Left forelimb (tissue), 1 donor: ENCODE measurements around the gene RYR2.

Experiments used
- DNase-seq: peaks from one replicate; pipeline ENCODE4 v3.0.0-alpha.2; 2018; ENCODE audit warnings: low spot score

The RYR2 gene

DNA sequence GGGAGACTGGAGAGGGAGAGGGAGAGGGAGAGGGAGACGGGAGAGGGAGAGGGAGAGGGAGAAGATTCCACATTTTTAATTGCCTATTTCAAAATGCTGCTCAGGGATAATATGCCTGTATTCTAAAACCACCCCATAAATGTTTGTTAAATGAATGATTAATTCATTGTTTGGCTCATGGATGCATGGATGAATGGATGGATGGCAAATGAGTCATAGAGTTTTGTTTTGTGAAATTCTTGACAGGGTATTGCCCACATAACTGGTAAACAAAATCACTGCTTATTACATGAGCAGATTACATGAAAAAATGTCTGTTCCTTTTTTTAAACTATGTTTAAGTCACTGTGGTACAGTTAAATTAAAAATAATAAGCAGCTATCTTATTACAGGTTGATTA lies 628.3 kb downstream of the RYR2 start:
- DNase-seq = no peak

DNA sequence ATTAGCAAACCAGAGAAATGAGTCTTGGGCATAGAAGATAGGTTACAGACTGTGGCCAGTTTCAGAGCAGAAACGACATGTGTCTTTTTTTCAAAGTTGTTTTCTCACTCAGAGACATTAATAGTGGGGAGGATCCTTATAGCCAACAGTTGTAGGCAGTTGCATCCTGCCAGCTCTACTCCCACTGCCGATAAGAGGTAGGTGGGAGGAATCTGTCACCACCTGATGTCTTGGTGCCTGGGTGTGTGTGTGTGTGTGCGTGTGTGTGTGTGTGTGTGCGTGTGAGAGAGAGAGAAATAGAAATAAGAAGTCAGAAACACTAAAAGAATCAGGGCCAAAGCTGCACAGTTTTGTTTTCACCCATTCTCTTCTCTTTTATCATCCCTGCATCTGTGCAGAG lies 629.3 kb downstream of the RYR2 start:
- no peak for DNase-seq

DNA sequence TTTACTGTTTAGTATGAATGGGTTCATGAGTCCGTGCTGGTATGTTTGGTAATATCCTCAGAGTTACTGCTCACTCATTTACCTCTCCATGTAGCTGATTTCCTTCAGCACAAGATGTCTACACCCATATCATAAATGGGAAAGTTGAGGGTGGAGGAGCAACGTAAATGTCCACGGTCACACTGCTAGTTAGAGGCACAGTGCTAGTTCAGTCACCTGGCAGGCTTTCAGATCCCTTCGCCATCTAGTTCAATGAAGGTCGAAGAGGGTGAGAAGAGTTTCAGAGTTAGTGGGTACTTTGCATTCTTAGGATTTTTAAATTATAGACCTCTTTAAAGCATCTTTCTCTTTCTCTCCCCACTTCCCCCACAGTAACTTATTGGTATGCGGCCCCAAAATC lies 630.0 kb downstream of the RYR2 start:
- no peak for DNase-seq

DNA sequence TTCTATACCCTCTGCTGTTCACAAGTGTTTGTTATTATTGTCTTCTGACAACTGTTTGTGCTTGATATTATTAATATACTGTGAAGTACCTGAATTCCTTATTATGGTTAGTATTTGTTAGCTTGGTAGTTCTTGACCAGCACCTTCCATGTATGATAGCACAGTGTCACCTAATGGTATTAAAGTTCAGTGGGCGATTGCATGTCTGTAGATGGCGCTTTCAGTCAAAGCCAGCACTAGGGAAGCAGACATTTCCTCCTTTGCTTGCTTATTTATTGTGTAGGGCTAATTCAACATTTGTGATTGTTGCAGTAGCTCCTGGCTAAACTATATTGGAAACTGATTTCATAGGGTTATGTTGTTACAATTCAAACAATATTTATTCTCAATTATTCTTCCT lies 630.8 kb downstream of the RYR2 start:
- DNase-seq = no peak

DNA sequence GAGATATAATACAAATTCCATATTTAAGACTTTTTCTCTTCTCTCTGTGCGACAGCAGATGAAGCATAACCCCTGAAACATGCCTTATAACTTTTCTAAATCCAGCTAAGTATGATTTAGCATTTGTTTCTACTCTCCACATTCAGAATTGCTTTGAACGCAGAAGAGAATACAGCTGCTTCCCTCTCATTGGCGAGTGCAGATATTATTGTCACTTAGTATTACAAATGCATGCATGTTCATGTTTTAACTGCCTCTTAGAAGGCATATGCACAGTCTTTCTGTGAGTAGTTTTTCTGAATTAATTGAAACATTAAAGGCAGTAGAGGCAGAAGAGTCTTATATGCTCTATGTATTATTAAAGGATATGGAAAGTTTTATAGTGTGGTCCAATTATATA lies 631.6 kb downstream of the RYR2 start:
- no peak for DNase-seq

DNA sequence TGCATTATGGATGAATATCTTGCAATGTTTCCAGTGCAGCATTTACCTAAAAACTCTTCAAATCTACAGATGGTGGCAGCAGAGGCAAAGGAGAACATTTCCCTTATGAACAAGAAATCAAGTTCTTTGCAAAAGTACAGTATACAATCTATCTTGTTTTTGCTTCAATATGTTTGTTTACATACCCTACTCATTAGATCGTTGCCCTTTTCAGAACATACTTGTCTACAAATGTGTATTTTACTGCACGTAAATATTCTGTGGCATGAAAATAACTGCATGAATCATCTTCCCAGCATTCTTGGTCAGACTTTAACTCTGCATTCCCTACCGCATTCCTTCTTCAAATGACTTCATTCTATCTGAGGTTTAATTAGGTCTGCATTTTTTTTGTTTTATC lies 636.0 kb downstream of the RYR2 start:
- DNase-seq = no peak

DNA sequence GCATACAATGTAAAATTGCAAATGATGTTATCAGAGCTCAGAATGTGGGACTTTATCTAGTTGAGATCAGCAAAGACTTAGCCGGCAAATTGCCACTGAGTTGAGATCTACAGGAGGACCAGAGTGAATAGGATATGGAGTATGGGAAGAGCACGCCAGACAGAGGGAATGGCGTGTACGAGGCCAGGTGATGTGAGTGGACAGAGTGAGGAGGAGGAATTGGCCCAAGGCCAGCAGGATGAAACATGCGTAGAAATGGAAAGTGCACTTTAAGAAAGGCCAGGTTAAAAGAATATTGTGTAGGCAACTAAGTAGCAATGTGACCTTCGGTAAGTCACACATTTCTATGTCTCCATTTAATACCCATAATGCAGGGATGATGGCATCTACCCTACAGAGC lies 637.7 kb downstream of the RYR2 start:
- DNase-seq = no peak

DNA sequence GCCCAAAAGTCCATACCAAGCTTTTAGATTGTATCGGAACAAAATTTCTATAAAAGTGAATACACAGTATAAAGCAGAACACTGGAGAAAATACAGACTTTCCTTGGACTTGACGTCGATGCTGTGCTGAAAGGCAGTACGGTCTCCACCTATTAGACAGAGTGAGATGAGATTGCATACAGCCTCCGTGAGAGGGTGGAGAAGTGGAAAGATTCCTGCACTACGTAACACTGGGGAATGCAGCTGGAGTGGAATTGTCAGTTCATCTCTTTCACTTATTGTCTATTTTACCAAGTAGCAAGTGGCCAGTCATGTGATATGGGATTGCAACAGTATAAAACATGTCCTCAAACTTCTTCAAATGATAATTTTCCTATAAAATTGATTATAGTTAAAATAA lies 639.2 kb downstream of the RYR2 start:
- no peak for DNase-seq

DNA sequence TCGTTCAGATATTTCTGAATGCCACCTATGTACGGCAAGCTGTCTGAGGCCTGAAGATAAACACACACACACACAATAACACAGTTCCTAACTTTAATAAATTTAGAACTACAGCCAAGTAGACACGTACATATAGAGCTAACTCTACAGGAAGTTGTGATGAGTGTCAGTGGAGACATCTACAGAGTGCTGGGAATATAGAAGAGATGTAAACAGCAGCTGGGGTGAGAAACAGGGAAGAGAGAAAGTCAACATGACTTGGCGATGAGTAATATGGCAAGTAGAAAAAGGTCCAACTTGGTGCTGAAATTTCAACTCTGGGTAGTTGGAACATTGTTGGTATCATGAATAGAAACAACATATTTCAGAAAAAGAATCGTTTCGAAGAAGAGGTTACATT lies 642.3 kb downstream of the RYR2 start:
- DNase-seq = no peak

DNA sequence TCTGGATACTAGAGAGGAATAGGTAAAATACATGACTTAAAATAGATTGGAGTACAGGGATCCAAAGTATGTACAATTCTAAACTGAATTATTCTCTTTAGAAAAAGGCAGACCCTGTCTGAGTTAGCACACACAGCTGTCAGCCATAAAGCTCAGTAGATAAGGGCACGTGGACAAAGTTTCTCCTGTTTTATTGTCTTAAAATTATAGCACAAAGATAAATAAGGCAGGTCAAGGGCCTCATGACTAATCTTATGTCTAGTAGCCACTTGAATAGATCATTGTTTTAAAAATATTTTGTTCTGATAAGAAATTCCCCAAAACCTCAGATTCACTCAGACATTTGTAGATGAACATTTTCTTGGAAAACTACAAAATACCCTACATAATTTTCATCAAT lies 643.6 kb downstream of the RYR2 start:
- DNase-seq = no peak

DNA sequence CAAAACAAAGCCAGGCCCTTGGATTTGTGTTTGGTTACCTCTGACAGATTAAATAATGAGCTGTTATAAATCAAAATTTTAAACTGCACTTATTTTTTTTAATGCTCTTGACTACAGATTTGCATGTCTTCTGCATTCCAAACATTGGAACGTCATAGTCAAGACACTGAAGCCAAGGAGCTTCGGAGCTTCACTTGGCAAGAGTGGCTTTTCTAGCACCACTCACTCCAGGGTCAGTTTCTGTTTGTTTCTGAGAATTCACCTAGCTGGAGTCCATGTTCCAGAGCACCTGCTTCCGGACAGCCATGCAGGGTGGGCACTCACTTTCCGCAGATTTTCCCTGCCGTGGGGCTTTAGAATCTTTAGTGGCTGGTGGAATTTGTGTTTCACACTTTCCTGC lies 645.8 kb downstream of the RYR2 start:
- no peak for DNase-seq

DNA sequence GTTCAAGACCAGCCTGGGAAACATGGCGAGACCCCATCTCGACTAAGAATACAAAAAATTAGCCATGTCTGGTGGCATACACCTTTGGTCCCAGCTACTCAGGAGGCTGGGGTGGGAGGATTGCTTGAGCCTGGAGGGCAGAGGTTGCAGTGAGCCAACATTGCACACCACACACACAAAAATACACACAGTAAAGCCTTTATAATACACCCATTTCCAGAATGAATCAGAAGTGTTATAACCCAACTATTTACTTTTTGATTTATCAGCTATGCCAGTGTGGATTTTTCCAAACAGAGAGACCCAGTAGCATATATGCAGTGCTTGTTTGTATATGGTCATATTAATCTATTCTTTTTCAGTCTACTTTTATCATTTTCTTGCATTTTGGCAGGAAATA lies 648.7 kb downstream of the RYR2 start:
- DNase-seq = no peak

DNA sequence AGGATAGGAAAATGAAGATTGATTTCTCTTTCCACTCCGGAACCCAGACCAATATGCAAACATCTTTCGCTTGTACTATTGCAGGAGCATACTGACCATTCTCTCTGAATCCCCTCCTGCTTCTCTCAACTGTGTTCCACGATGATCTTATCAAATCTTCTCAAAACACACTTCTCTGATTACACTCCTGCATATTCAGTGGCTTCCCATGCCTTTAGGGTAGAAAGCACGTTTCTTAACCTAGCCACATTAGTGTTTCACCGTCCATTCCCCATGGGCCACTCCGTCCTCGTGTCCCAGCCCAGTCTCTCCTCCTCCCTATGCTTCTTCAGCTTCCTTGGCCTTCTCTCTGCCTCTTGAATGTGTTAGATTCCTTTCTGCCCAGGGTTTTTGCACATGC lies 650.3 kb downstream of the RYR2 start:
- no peak for DNase-seq

DNA sequence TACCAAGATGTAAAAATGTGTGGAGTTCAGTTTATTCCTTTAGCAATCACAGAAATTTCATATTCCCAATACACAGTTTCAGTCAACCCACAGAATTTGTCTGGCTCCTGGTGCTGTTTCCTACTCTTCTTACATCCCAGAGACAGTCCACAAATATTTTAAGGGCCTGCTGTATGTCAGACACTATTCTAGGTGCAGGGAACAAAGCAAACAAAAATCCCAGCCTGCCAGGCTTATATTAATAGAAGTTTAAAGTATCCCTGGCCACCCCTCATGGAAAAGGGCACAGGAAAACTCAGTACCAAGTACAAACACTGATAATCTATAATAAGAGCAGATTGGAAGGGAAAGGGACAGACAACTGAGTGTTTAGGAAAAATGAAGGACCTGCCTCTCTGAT lies 653.9 kb downstream of the RYR2 start:
- no peak for DNase-seq

DNA sequence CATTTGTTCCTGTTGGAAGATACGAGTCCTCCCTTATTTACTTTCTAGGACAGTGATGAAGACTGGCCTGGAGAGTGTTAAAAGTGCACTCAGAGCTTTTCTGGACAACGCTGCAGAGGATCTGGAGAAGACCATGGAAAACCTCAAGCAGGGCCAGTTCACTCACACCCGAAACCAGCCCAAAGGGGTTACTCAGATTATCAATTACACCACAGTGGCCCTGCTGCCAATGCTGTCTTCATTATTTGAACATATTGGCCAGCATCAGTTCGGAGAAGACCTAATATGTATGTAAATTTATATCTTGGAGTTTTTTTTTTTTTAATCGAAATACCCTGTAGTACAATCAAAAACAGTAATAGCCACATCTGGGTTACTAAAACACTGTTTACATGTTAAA lies 658.2 kb downstream of the RYR2 start:
- no peak for DNase-seq

DNA sequence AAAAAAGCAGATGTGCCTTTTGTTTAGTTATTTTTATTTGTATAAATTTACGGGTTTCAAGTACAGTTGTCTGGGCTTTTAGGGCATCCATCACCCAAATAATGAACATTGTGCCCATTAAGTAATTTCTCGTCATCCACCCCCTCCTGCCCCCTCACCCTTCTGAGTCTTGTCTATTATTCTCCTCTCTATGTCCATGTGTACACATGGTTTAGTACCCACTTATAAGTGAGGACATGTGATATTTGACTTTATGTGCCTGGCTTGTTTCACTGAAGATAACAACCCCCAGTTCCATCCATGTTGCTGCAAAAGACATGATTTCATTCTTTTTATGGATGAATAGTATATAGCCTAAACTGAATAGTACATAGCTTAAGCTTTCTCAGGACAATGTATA lies 659.5 kb downstream of the RYR2 start:
- no peak for DNase-seq

DNA sequence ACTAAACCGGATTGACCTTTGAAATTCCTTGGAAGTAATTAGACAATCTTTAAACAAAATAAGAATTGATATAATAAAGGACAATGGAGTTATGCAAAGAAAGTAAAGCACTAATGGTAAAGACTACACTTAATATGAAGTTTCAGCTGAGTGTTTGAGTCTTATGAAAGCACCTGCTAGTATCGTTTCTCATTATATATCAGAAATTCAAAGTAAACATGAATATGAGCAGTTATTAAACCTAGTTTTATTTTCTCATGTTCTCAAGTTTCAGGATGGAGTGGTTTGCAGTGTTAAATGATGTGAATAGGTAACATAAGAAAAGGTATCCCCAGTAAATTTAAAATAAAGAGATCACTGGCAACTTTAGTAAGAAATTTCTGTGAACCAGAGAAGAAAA lies 660.2 kb downstream of the RYR2 start:
- DNase-seq = no peak

DNA sequence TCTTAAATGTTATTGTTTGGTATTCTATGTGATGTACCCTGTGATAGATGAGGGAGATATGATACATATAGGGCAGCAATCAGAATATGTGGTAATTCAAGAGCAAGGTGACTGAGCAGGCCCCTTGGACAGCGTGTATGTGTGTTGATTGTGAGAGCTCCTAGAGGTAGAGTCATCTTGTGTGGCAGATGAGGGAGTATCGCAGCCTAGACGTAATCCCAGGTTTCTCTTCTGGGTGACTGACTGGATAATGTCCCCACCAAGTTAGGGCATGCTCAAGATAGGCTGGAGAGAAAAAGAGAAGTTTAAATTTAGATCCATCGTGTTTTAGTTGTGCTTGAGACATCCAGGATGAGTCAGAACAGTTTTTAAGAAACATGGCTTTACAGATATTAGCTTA lies 663.5 kb downstream of the RYR2 start:
- no peak for DNase-seq

DNA sequence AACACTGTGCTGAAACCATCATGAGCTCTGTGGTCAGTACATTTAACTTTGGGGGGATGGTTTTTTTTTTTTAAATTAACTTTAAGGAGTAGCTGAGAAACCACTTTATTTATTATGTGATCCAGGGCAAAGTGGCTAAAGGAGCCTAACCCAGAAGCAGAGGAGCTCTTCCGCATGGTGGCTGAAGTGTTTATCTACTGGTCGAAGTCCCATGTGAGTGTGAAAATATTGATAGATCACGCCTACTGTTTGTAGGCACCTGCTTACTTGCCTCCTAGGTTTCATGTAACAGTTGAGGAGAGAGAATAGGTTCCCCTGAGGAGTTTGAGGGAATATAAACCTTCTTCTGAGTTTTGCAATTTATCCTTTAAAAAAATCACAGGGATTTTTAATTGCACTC lies 667.4 kb downstream of the RYR2 start:
- DNase-seq = no peak

DNA sequence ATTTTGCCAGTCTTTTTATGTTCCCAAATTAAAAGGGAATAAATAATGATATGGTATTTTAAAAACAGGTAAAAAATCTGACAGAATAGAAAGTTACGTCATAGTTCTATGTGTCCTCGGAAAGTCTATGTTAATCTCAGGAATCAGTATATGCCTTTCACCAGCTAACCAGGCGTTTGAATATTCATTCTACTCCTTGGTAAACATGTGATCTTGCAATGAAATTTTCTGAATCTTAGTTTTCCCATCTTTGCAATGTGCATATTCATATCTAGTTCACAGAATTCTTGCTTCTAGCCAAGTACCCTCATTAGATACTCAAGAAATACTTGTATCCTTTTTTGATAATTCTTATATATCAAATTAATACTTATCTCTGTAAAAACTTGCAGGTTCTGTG lies 669.3 kb downstream of the RYR2 start:
- DNase-seq = no peak

DNA sequence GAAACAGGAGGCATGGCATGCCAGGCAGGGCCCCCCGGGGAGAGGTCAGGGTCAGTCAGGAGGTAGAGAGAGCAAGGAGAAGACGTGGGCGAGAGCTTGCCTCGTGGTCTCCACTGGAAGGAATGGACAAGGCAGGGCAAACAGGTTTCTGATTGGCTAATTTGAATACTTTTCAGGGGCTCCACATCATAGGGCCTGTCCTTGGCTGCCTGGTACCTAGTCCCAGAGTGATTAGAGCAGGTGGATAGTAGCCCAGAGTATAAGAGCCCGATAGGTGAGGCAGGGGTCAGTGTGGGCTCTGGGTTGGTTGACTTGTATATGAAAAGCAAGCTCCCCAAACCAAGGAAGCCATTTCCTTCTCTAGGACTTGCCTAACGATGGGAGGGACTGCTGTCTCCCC lies 670.1 kb downstream of the RYR2 start:
- no peak for DNase-seq

DNA sequence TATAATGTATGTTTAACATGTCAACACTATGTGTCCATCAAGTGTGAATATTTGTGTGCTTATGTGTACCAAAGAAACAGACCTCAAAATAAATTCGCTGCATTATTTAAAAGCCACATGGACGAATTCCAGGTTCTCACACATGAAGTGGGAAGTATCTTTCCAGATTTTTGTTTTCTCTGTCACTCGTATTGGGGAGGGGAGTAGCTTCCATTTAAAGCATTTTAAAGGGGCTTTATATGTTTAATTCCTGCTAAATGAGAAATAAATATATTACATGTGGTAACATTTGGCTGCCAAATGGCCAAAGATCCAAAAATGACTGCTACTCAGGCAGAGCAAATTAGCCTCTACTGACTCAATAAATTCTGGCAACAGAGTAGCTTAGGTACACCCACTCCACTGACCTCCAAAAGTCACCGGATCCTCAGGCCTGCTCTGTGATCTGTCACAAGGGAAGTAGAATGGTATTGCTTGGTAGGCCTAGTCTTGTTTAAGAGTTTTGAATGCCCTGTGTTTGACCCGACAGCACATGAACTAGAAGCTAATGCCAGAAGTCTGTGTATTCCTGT lies 670.7 kb downstream of the RYR2 start:
- DNase-seq = no peak

DNA sequence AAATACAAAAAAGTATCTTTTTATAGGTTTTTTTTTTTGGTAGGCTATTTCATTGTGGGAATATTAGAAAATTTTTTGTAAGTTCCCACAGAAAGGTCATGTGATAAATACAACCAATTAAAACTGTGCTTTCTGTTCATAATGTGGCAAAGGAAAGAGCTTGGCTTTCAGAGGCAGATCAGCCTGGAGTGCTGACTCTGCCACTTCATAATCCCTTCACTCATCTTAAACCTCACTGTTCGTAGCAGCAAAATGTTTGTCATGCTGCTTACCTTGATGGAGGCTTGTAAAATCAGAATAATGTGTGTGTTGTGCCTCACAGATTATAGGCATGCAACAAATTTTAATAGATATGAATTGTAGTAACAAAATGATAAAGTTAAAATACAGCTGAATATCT lies 671.9 kb downstream of the RYR2 start:
- no peak for DNase-seq

DNA sequence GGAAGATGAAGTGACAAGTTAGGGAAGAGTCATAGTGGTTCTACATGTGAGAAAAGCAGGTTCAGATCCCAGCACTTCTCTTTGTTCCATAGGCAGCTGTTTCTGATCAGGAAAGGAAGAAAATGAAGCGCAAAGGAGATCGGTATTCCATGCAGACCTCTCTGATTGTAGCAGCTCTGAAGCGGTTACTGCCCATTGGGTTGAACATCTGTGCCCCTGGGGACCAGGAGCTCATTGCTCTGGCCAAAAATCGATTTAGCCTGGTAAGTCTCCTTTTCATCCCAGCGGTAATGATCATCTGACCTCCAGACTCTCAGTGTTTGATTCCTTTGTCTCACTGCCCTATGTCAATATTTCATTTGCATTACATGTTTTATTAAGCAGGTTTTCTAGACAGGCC lies 675.1 kb downstream of the RYR2 start:
- no peak for DNase-seq

DNA sequence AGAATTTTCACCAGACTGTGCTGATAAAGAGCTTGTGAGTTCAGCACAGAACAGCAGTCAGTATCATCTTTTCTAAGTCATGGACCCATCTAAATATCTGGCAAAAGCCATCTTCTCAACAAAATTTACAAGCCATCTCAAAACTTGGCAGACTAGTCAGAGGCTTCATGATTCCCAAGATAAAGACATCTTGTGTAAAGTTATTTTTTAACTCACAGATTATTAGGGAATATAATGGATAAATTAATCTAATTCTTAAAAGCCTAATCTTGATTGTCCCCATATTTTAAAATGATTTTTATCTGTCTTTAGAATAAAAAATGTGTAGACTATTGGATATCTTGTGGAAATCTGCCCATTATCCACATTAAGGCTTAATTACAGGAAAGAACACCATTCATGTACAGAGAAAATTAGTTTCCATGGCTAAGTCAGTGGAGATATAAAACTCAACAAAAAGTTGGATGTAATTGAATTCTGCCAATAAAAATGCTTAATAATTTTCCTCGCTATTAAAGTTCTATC lies 688.9 kb downstream of the RYR2 start:
- DNase-seq = no peak
